Esophagus mucosa (tissue), 1 donor: ENCODE data around the gene TOX2. TPM values are rescaled to one million over a fixed set of nuclear protein-coding genes. Genes with fewer than 3 reads are reported as not detected.

ENCODE experiments used
- ATAC-seq: fragments of 200-7000 bp; cut with Tn5 transposase; one replicate; pipeline ENCODE4 v1.9.1; 2020
- total RNA-seq: library from RNA; stranded (reverse); gene quantifications from one replicate; pipeline ENCODE4 v1.2.4, GENCODE V29; 2023
- donor health status: DM: yes; HTN: yes; CAD: no.

The TOX2 gene
- total RNA-seq, 1 donor from 2014 or later: 1.2 TPM

GRCh38 chr20:43977962-43978361, 63.3 kb downstream of the TOX2 start:
- ATAC-seq: no peak

GRCh38 chr20:43979576-43980105, 65.0 kb downstream of the TOX2 start:
- ATAC-seq: no peak

GRCh38 chr20:43981540-43981939, 66.9 kb downstream of the TOX2 start:
- no peak for ATAC-seq

GRCh38 chr20:43982016-43982415, 67.4 kb downstream of the TOX2 start:
- ATAC-seq: no peak

GRCh38 chr20:43982886-43983285, 68.2 kb downstream of the TOX2 start:
- ATAC-seq: no peak

DNA sequence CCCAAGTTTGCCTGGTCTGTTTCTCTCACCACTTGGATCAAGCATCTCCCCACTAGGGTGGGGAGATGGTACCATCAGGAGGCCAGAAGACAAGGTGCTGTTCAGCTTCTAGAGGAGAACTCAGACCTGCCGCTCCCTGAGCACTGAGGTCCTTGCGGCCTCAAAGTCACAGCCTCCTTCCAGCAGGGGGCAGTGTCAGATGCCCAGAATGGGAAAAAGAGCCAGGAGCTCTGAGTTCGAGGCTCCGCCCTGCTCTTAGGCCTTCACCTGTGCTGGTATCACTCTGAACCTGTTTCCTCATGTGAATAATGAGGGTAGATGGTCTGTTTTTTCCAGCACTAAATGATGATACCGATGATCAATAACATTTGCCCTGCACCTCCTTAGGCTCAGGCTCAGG, 68.7 kb downstream of the TOX2 start:
- ATAC-seq: no peak

- no peak for ATAC-seq
Measured at GRCh38 chr20:43983904-43984361, 69.3 kb downstream of the TOX2 start.

GRCh38 chr20:43984587-43984986, 69.9 kb downstream of the TOX2 start:
- no peak for ATAC-seq

DNA sequence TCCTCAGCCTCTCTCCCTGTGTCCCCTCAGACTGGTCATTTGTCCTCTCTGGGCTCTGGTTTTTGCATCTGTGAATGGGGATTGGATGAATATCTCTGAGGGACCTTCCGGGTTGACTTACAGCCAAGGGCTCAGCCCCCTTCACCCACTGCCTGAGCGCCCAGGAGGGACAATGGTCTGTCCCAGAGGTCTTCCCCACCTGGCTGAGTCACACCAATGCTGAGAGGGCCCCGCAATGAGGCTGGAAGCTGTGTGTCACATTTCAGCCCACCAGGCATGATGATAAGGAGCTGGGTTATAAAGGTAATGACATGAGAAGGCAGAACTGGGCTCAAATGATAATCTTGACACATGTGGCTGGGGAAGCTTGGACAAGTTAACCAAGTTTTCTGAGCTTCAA, 70.5 kb downstream of the TOX2 start:
- ATAC-seq: no peak

DNA sequence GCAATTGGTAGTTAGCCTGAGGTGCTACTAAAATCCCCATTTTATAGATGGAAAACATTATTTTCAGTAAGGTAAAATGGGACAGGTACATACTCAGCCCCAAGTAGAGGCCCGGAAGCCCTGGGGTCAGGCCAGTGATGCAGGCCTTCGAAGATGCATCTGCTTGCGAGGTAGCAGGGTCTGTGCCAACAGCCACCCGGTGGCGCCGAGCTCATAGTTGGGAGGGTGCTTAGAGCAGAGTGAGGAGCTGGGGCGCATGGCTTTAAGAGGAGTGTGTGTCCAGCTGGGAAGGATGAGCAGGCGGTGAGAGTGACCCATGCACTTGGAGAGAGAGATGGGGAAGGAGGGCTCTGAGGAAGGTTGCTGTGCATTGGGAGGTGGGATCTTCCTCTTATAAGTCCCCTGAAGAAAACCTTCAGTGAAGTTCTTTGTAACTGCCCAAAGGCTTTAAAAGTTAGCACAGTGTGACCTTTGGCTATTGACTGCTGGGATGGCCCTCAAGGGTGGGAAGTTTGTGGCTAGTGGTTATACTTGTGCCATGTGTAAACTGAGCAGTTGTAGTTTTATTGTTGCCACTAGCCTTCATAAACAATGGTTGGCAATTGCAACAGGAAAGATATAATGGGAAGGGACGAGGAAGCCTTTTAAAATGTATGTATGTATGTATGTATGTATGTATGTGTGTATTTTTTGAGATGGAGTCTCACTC, 71.1 kb downstream of the TOX2 start:
- no peak for ATAC-seq

DNA sequence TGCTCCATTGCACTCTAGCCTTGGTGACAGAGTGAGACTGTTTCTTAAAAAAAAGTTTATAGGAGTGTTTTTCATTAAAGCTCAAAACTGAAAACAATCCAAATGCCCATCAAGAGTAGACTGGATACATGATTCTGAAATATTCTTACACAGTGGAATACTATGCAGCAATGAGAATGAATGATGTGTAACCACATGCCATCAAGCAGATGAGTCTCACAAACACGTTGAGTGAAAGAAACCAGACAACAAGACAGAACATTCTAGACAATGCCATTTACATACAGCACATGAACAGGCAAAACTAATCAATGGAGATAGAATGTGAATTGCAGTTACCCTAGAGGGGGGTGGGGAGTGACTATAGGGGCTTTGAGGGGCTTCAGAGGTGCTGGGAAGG, 72.4 kb downstream of the TOX2 start:
- ATAC-seq: no peak

- no peak for ATAC-seq
Measured at GRCh38 chr20:43987531-43987930, 72.9 kb downstream of the TOX2 start.

DNA sequence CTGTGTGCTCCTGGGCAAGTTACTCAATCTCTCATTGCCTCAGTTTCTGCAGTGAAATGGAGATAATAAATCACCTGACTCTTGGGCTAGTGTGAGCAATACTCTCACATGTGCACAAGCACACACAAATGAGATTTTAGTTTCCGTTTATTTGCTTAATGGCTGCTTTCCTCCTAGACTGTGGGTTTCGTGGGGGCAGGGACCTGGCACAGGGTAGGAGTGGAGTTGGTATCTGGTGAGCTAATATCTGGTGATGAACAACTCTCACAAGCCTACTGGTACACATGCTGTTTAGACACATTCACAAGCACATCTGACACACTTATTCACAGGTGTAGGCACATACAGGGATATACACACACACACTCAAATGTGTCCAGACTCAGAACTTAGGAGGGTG, 73.8 kb downstream of the TOX2 start:
- no peak for ATAC-seq

- no peak for ATAC-seq
Measured at GRCh38 chr20:43988867-43989266, 74.2 kb downstream of the TOX2 start.

GRCh38 chr20:43991261-43991660, 76.6 kb downstream of the TOX2 start:
- ATAC-seq: no peak

DNA sequence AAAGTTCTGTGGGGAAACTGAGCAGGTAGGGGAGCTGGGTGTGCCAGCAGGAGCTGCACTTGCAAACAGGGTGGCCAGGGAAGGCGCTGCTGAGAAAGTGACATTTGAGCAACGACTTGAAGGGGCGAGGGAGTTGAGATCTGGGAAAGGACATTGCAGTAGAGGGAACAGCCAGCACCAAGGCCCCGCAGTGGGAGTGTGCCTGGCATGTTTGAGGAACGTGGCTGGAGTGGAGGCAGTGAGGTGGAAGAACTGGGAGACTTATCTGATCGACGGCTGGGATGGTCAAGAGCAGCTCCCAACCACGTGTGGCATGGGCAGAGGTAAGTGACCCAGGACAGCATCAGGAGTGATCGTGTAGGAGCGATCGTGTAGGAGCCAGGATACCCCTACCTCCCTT, 77.3 kb downstream of the TOX2 start:
- no peak for ATAC-seq

DNA sequence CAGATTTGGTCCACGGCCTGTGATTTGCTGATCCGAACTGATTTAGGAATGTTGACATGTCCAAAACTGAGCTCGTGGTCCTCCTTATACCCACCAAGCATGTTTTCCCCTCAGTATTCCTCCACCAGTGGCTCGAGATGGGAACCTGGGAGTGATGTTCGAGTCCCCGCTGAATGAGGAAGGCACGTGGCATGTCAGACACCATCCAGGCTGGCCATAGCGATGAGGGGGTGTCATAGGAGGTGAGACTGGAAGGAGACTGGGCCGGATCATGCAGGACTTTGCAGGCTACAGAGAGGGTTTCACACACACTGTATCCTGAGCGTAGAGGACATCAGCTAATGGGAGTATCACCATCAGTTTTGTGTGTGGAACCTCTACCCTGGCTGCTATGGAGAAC, 78.2 kb downstream of the TOX2 start:
- ATAC-seq: no peak

- ATAC-seq: no peak
Measured at GRCh38 chr20:43993560-43993959, 78.9 kb downstream of the TOX2 start.

DNA sequence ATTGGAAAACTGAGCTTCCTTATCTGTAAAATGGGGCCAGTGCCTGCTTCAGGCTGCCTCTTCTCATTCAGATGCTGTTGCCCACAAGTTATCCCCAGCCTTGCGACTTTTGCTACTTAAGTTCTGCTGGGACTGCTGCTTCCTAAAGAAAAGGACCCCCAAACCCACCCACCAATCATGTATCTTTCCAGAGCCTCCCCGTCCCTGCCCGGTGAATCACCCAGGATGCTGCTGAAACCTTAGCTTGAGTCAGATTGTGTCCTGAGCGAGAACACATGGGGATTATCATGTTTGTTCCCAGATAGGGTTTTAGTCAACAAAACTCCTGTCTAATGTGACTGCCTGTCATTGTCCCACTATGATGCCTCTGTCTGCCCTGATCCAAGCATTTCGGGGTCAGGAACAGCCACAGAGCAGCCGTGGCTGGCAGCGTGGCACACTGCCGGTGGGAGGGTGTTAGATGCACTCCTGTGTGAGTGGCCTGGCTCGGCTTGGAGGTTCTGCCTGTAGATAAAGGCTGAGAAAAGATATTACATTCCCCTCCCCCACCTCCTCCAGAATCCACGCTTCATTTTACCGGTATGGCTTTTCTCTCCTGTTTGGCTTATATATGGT, 79.9 kb downstream of the TOX2 start:
- no peak for ATAC-seq

DNA sequence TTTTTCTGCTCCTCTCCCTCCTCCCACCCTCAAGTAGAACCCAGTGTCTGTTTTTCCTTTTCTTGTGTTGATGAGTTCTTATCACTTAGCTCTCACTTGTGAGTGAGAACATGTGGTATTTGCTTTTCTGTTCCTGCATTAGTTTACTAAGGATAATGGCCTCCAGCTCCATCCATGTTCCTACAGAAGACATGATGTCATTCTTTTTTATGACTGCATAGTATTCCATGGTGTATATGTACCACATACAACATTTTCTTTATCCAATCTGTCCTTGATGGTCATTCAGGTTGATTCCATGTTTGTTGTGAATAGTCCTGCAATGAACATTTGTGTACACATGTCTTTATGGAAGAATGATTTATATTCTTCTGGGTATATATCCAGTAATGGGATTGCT, 81.0 kb downstream of the TOX2 start:
- no peak for ATAC-seq

GRCh38 chr20:43996240-43996930, 81.7 kb downstream of the TOX2 start:
- no peak for ATAC-seq

GRCh38 chr20:43999848-44000247, 85.2 kb downstream of the TOX2 start:
- no peak for ATAC-seq
